COLO668 (cell line): Measurements from ENCODE around the gene FGFBP3.

ENCODE experiments used
- DNase-seq: peaks from one replicate; lab custom pipeline; 2025; ENCODE audit not compliant: unreplicated experiment; lab: John Stamatoyannopoulos, UW

The FGFBP3 gene

GRCh38 chr10:91856637-91857036 lies 52.6 kb downstream of the FGFBP3 start:
- DNase-seq: no peak
